GDM1 (cell line): ENCODE results near the gene SLC27A1.
A peak's percentile ranks its signal among the peaks of the same experiment; 100 is the strongest.
"Not testable (repeated sequence)": the region's sequence is repeated elsewhere in the genome, so short reads cannot be mapped to it uniquely, and the experiment has no call there.

Experiments
- DNase-seq: peaks from one replicate; lab custom pipeline; 2025; lab: John Stamatoyannopoulos, UW

Gene SLC27A1

GRCh38 chr19:17487284-17488121 is 17.2 kb downstream of the SLC27A1 start:
- no peak for DNase-seq

- peak; percentile 5 for DNase-seq
Observed at GRCh38 chr19:17488593-17489391, 18.5 kb downstream of the SLC27A1 start.

- no peak for DNase-seq
Observed at GRCh38 chr19:17489392-17490030, 19.2 kb downstream of the SLC27A1 start.

- no peak for DNase-seq
Observed at GRCh38 chr19:17490411-17490810, 20.1 kb downstream of the SLC27A1 start.

GRCh38 chr19:17491287-17491686 is 21.0 kb downstream of the SLC27A1 start:
- no peak for DNase-seq

GRCh38 chr19:17495639-17496296 is 25.4 kb downstream of the SLC27A1 start:
- DNase-seq: no peak

- DNase-seq: peak; percentile 68
Observed at GRCh38 chr19:17496337-17496997, 26.1 kb downstream of the SLC27A1 start.

GRCh38 chr19:17497149-17497798 is 26.9 kb downstream of the SLC27A1 start:
- no peak for DNase-seq

- DNase-seq: not testable (repeated sequence)
Observed at GRCh38 chr19:17499025-17499424, 28.7 kb downstream of the SLC27A1 start.

- peak; percentile 52 for DNase-seq
Observed at GRCh38 chr19:17499648-17500446, 29.5 kb downstream of the SLC27A1 start.

GRCh38 chr19:17500447-17501198 is 30.3 kb downstream of the SLC27A1 start:
- no peak for DNase-seq

GRCh38 chr19:17503240-17503639 is 32.9 kb downstream of the SLC27A1 start:
- DNase-seq: no peak

- no peak for DNase-seq
Observed at GRCh38 chr19:17504030-17504429, 33.7 kb downstream of the SLC27A1 start.

GRCh38 chr19:17504456-17504855 is 34.1 kb downstream of the SLC27A1 start:
- DNase-seq: no peak

GRCh38 chr19:17505223-17505622 is 34.9 kb downstream of the SLC27A1 start:
- no peak for DNase-seq

GRCh38 chr19:17506745-17507144 is 36.4 kb downstream of the SLC27A1 start:
- DNase-seq: no peak

GRCh38 chr19:17508558-17508933 is 38.2 kb downstream of the SLC27A1 start:
- DNase-seq: not testable (repeated sequence)

GRCh38 chr19:17510220-17510993 is 40.1 kb downstream of the SLC27A1 start:
- DNase-seq: no peak
